ENCODE results near the gene IL13RA2.

The IL13RA2 gene

DNA sequence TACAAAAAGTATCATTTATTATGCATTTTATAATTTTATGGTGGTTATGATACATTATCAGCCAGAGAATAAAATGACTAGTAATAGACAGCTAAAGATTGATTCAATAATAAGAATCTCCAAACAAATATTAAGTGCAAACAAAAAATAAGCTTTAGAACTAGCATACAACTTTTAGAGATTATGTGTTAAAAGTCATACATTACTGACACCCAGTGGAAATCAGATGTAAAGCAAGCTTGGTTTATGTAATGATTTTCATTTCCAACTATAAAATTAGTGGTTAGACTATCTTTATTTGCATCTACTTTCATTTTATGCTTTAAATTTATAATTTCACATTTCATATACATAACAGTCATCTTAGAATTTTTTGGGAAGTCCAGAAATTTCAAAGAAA lies 57.7 kb downstream of the IL13RA2 start:
- DNase-seq: no peak
- Histone ChIP-seq H3K27ac (no peak overlapping the region), H3K36me3 (no peaks in the 10 kb centered on the region), H3K27me3 (ENCODE audit: insufficient read depth, low read depth, severe bottlenecking) (peaks cover 72% of the 10 kb centered on the region), H3K4me3 (ENCODE audit: low read depth, low read length) (no peak overlapping the region), H3K9me3 (ENCODE audit: severe bottlenecking) (no peaks in the 10 kb centered on the region)
- TF ChIP-seq CTCF (IDR thresholded peaks at IDR 0.05; ENCODE audit: low read depth, low read length): no peak

Data from WERI-Rb-1 (cell line).